ENCODE measurements around the gene MRGPRX3.
"Not testable (repeated sequence)": the region's sequence is repeated elsewhere in the genome, so short reads cannot be mapped to it uniquely, and the experiment has no call there.

MRGPRX3 gene

GRCh38 chr11:18115360-18116127 is 16.8 kb upstream of the MRGPRX3 start:
- ChIA-PET POLR2A (interaction anchor here (1.2 kb wide), 1 partner anchor 10 kb away, joined by 3 read pairs; the partner anchor contains the start of gene SAAL1), CTCF (interaction anchor here (0.7 to 4.0 kb wide), 33 partner anchors 11 to 687 kb away, joined by 3 to 50 read pairs (median 4); partner anchors contain the start of gene SAAL1)
- no peak overlapping the region for H3K4me3 ChIP-seq (ENCODE audit: low read depth, low read length)

GRCh38 chr11:18121331-18121828 is 11.0 kb upstream of the MRGPRX3 start:
- DNase-seq (ENCODE audit: low read depth, low spot score); CTCF ChIA-PET; POLR2A ChIA-PET; H3K4me3 ChIP-seq (ENCODE audit: low read depth, low read length): not testable (repeated sequence)

More at GRCh38 chr11:18115360-18116127, 16.8 kb upstream of the MRGPRX3 start:
- TF ChIP-seq CTCF (IDR thresholded peaks at IDR 0.05; ENCODE audit: insufficient read depth, low read length, missing control alignments) = peak; percentile 83
- DNase-seq (ENCODE audit: low read depth, low spot score) = no peak

- H3K4me3 ChIP-seq (ENCODE audit: low read depth, low read length); DNase-seq (ENCODE audit: low read depth, low spot score); CTCF ChIA-PET; POLR2A ChIA-PET: not testable (repeated sequence)
Measured at GRCh38 chr11:18131115-18131514, 1.3 kb upstream of the MRGPRX3 start.

GRCh38 chr11:18135308-18135707 is 2.9 kb downstream of the MRGPRX3 start:
- ChIA-PET POLR2A (no interaction called here), CTCF (no interaction called here)
- H3K4me3 ChIP-seq (ENCODE audit: low read depth, low read length) = no peak overlapping the region
- no peak for TF ChIP-seq CTCF (IDR thresholded peaks at IDR 0.05; ENCODE audit: insufficient read depth, low read length, missing control alignments)
- no peak for DNase-seq (ENCODE audit: low read depth, low spot score)

GRCh38 chr11:18137186-18137800 is 4.9 kb downstream of the MRGPRX3 start:
- ChIA-PET POLR2A (no interaction called here), CTCF (no interaction called here)
- TF ChIP-seq CTCF (IDR thresholded peaks at IDR 0.05; ENCODE audit: insufficient read depth, low read length, missing control alignments) = no peak
- no peak overlapping the region for H3K4me3 ChIP-seq (ENCODE audit: low read depth, low read length)
- no peak for DNase-seq (ENCODE audit: low read depth, low spot score)

- CTCF ChIA-PET = interaction anchor here (1.3 kb wide), 1 partner anchor 24 kb away, joined by 3 read pairs; no protein-coding TSS in a partner anchor
- no peak for DNase-seq (ENCODE audit: low read depth, low spot score)
- no peak for TF ChIP-seq CTCF (IDR thresholded peaks at IDR 0.05; ENCODE audit: insufficient read depth, low read length, missing control alignments)
- no peak overlapping the region for H3K4me3 ChIP-seq (ENCODE audit: low read depth, low read length)
- POLR2A ChIA-PET = no interaction called here
Measured at GRCh38 chr11:18140145-18140544, 7.8 kb downstream of the MRGPRX3 start.

- ChIA-PET CTCF (no interaction called here), POLR2A (no interaction called here)
- TF ChIP-seq CTCF (IDR thresholded peaks at IDR 0.05; ENCODE audit: insufficient read depth, low read length, missing control alignments) = no peak
- DNase-seq (ENCODE audit: low read depth, low spot score) = no peak
- no peak overlapping the region for H3K4me3 ChIP-seq (ENCODE audit: low read depth, low read length)
Measured at GRCh38 chr11:18144243-18144642, 11.9 kb downstream of the MRGPRX3 start.
